Measurements from ENCODE around the gene DGCR6L.

DGCR6L gene

GRCh38 chr22:20296598-20296997, 23.3 kb downstream of the DGCR6L start:
- no peak for TF ChIP-seq CTCF (IDR thresholded peaks at IDR 0.05; ENCODE audit: low read depth, low read length)
- H3K4me3 ChIP-seq (ENCODE audit: low read depth, low read length): no peak overlapping the region

DNA sequence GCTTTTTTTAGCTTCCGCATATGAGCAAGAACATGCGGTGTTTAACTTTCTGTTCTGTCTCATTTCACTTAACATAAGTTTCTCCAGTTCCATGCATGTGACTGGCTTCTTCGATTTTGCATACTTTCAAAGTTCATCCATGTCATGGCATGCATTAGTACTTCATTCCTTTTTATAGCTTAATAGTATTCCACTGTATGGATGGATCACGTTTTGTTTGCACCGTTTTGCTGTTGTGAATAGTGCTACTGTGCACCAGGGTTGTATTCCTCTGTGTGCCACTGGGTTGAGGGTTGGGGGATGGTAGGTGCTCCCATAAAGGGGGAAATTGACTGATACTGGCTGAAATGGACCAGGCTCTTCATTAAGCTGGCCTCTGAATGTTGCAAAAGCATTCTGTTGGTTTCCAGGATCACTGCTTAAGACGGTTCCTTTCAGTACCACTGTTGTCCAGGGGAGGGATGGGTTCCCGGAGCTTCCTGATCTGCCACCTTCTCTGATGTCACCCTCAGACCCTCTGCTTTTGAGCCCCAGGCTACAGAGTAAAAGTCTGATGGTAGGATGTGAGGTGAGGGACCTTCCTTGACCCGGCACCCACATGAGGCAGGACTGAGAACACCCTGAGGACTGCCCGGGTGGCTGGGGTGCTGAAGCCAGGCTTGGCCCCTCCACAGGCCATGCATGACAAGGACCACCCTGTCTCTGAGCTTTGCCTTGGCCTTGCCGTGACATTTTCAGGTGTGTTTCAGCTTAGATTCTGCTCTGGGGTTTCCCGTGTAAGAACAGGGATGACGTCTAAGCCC, 24.4 kb downstream of the DGCR6L start:
- no peak for TF ChIP-seq CTCF (IDR thresholded peaks at IDR 0.05; ENCODE audit: low read depth, low read length)
- H3K4me3 ChIP-seq (ENCODE audit: low read depth, low read length): no peak overlapping the region

- H3K4me3 ChIP-seq (ENCODE audit: low read depth, low read length): no peak overlapping the region
- TF ChIP-seq CTCF (IDR thresholded peaks at IDR 0.05; ENCODE audit: low read depth, low read length): no peak
Observed at GRCh38 chr22:20292673-20293232, 27.1 kb downstream of the DGCR6L start.

DNA sequence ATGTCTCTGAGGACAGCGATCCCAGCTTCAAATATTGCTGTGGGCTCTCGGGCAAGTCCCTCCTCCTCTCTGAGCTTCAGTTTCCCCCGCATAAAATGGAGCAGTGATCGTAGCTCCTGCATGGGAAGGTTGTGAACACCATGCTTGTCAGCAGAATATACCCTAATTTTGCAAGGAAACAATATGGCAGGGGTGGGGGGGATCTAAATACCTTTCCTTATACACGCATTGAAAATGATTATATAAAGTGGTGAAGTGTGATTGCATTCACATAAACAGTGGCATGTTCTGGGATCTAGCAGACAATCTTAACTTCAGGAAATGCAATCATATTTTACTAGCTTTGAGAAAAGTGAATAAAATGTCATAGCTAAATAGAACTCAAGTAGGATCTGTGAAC, 27.8 kb downstream of the DGCR6L start:
- no peak overlapping the region for H3K4me3 ChIP-seq (ENCODE audit: low read depth, low read length)
- TF ChIP-seq CTCF (IDR thresholded peaks at IDR 0.05; ENCODE audit: low read depth, low read length): no peak

DNA sequence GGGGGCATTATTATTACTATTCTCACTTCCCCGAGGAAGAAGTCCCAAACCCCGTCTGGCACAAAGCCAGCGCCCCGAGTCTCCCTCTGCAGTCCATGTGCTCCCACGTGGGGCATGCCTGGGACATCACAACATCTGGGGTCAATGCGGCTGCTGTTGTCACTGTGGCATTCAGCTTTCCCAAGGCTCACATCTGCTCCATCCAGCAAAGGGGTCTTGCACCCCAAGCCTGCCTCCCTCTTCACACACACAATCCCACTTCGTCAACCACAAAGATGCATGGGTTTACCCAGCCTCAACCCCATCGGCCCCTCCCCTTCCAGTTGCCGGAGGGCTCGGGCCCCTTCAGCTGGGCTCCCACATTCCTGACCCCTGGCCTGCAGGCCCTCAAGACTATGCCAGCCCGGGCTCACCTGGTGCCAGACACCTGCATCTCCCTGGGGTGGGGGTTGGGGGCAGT, 28.2 kb downstream of the DGCR6L start:
- no peak overlapping the region for H3K4me3 ChIP-seq (ENCODE audit: low read depth, low read length)
- TF ChIP-seq CTCF (IDR thresholded peaks at IDR 0.05; ENCODE audit: low read depth, low read length): no peak

GRCh38 chr22:20291249-20291586, 28.6 kb downstream of the DGCR6L start:
- TF ChIP-seq CTCF (IDR thresholded peaks at IDR 0.05; ENCODE audit: low read depth, low read length): no peak
- no peak overlapping the region for H3K4me3 ChIP-seq (ENCODE audit: low read depth, low read length)

GRCh38 chr22:20290578-20291248, 29.1 kb downstream of the DGCR6L start:
- H3K4me3 ChIP-seq (ENCODE audit: low read depth, low read length): no peak overlapping the region
- TF ChIP-seq CTCF (IDR thresholded peaks at IDR 0.05; ENCODE audit: low read depth, low read length): no peak

Measured in WI38 (cell line).